Osteocyte (in vitro differentiated cells): Measurements from ENCODE around the gene TFDP1. TPM values are rescaled to one million over a fixed set of nuclear protein-coding genes. Genes with fewer than 3 reads are reported as not detected.
A peak's percentile ranks its signal among the peaks of the same experiment; 100 is the strongest.
"Not testable (repeated sequence)": the region's sequence is repeated elsewhere in the genome, so short reads cannot be mapped to it uniquely, and the experiment has no call there.

Source experiments
- DNase-seq: peaks from one replicate; pipeline ENCODE4 v3.0.0; 2021; ENCODE audit warnings: mixed read lengths; ENCODE audit not compliant: unreplicated experiment; ENCODE audit errors: extremely low spot score
- H3K27ac Mint-ChIP-seq: one replicate; pipeline ENCODE4 v1.8.0; 2021; ENCODE audit warnings: mild to moderate bottlenecking, mixed read lengths; ENCODE audit not compliant: unreplicated experiment
- H3K27me3 Mint-ChIP-seq: one replicate; pipeline ENCODE4 v1.8.0; 2021; ENCODE audit warnings: mixed read lengths; ENCODE audit not compliant: unreplicated experiment
- H3K36me3 Mint-ChIP-seq: one replicate; pipeline ENCODE4 v1.8.0; 2021; ENCODE audit warnings: mixed read lengths; ENCODE audit not compliant: unreplicated experiment
- H3K4me1 Mint-ChIP-seq: one replicate; pipeline ENCODE4 v1.8.0; 2021; ENCODE audit warnings: mixed read lengths; ENCODE audit not compliant: unreplicated experiment
- H3K4me3 Mint-ChIP-seq: one replicate; pipeline ENCODE4 v1.8.0; 2021; ENCODE audit warnings: mild to moderate bottlenecking, moderate library complexity, mixed read lengths; ENCODE audit not compliant: unreplicated experiment
- H3K9me3 Mint-ChIP-seq: one replicate; pipeline ENCODE4 v1.8.0; 2021; ENCODE audit warnings: mixed read lengths; ENCODE audit not compliant: unreplicated experiment
- CTCF ChIP-seq: fragments of 200-600 bp; sonication (generic); IDR thresholded peaks from 2 replicates; pipeline ENCODE4 v1.5.0; 2021; ENCODE audit warnings: antibody characterized with exemption, mild to moderate bottlenecking, moderate library complexity
- total RNA-seq: library from RNA; stranded (reverse); gene quantifications from 2 replicates; pipeline ENCODE4 v1.2.1, GENCODE V29; 2021

The TFDP1 gene
- total RNA-seq, 1 donor from 2014 or later = 66.9 TPM

GRCh38 chr13:113617961-113618360 lies 33.4 kb downstream of the TFDP1 start:
- Mint-ChIP-seq H3K27me3 (no peaks in the 10 kb centered on the region), H3K4me1 (peaks cover 11% of the 10 kb centered on the region), H3K27ac (no peak overlapping the region), H3K36me3 (peaks cover 2% of the 10 kb centered on the region), H3K4me3 (no peak overlapping the region), H3K9me3 (no peaks in the 10 kb centered on the region)
- TF ChIP-seq CTCF = no peak
- no peak for DNase-seq

GRCh38 chr13:113618455-113618854 lies 33.9 kb downstream of the TFDP1 start:
- peaks cover 11% of the 10 kb centered on the region for H3K4me1 Mint-ChIP-seq
- H3K4me3 Mint-ChIP-seq = no peak overlapping the region
- no peak for TF ChIP-seq CTCF
- H3K27ac Mint-ChIP-seq = no peak overlapping the region
- H3K36me3 Mint-ChIP-seq = peaks cover 4% of the 10 kb centered on the region
- H3K9me3 Mint-ChIP-seq = no peaks in the 10 kb centered on the region
- DNase-seq = no peak
- H3K27me3 Mint-ChIP-seq = no peaks in the 10 kb centered on the region

GRCh38 chr13:113620036-113620796 lies 35.7 kb downstream of the TFDP1 start:
- Mint-ChIP-seq H3K36me3 (peaks cover 9% of the 10 kb centered on the region), H3K9me3 (no peaks in the 10 kb centered on the region), H3K27me3 (no peaks in the 10 kb centered on the region), H3K27ac (no peak overlapping the region), H3K4me3 (no peak overlapping the region), H3K4me1 (peaks cover 11% of the 10 kb centered on the region)
- no peak for TF ChIP-seq CTCF
- no peak for DNase-seq

- H3K4me1 Mint-ChIP-seq = peaks cover 13% of the 10 kb centered on the region
- DNase-seq = no peak
- H3K9me3 Mint-ChIP-seq = no peaks in the 10 kb centered on the region
- no peak for TF ChIP-seq CTCF
- no peak overlapping the region for H3K4me3 Mint-ChIP-seq
- H3K27ac Mint-ChIP-seq = peak overlapping the region; percentile 34
- no peaks in the 10 kb centered on the region for H3K27me3 Mint-ChIP-seq
- H3K36me3 Mint-ChIP-seq = peaks cover 11% of the 10 kb centered on the region
Measured at GRCh38 chr13:113621046-113621445, 36.5 kb downstream of the TFDP1 start.

GRCh38 chr13:113621498-113621897 lies 36.9 kb downstream of the TFDP1 start:
- H3K4me3 Mint-ChIP-seq, DNase-seq, H3K27me3 Mint-ChIP-seq, H3K27ac Mint-ChIP-seq, H3K9me3 Mint-ChIP-seq: not testable (repeated sequence)
- TF ChIP-seq CTCF = peak; percentile 59
- Mint-ChIP-seq H3K36me3 (peaks cover 12% of the 10 kb centered on the region), H3K4me1 (peaks cover 18% of the 10 kb centered on the region)

GRCh38 chr13:113621986-113622550 lies 37.5 kb downstream of the TFDP1 start:
- DNase-seq = not testable (repeated sequence)

More at GRCh38 chr13:113621986-113622550, 37.5 kb downstream of the TFDP1 start:
- H3K4me3 Mint-ChIP-seq, H3K27ac Mint-ChIP-seq, H3K27me3 Mint-ChIP-seq, H3K9me3 Mint-ChIP-seq: not testable (repeated sequence)
- Mint-ChIP-seq H3K4me1 (peaks cover 18% of the 10 kb centered on the region), H3K36me3 (peaks cover 12% of the 10 kb centered on the region)
